PC-3 (cell line): ENCODE data around the gene SPG7. TPM values are rescaled to one million over a fixed set of nuclear protein-coding genes. Genes with fewer than 3 reads are reported as not detected.
"Not testable (repeated sequence)": the region's sequence is repeated elsewhere in the genome, so short reads cannot be mapped to it uniquely, and the experiment has no call there.

Experiments used
- ATAC-seq: fragments of 200-7000 bp; cut with Tn5 transposase; 2 replicates; pipeline ENCODE4 v1.9.1; 2020; ENCODE audit warnings: mild to moderate bottlenecking, moderate library complexity
- BruUV-seq: library from RNA; stranded (reverse); fragments of 400-500 nt; replicated peaks from 2 replicates; lab custom pipeline; 2021; lab: Mats Ljungman, UMichigan
- CTCF ChIA-PET: fragments of 300-600 bp; sonication (Branson Sonifier 250); formaldehyde crosslinking; loops from one replicate; lab custom pipeline; 2022; ENCODE audit warnings: antibody characterized with exemption; lab: Charles Lee
- POLR2A ChIA-PET: fragments of 300-600 bp; sonication (Branson Sonifier 250); formaldehyde crosslinking; loops from one replicate; lab custom pipeline; 2022; ENCODE audit warnings: antibody characterized with exemption; ENCODE audit not compliant: unreplicated experiment; lab: Charles Lee
- DNase-seq: peaks from one replicate; pipeline ENCODE4 v3.0.0-alpha.2; 2015
- H2AFZ ChIP-seq: fragments of 300-600 bp; sonication (generic); 2 replicates; pipeline ENCODE4 v1.6.0; 2016; ENCODE audit warnings: antibody characterized with exemption, low read length
- H3F3A ChIP-seq: fragments of 300-600 bp; sonication (generic); one replicate; pipeline ENCODE4 v1.6.0; 2017; ENCODE audit warnings: antibody characterized with exemption, low read length, control low read depth, mild to moderate bottlenecking; ENCODE audit not compliant: unreplicated experiment
- H3K27ac ChIP-seq: fragments of 300-600 bp; sonication (generic); 2 replicates; pipeline ENCODE4 v1.5.1; 2016; ENCODE audit warnings: mild to moderate bottlenecking, low read length
- H3K27me3 ChIP-seq: fragments of 300-600 bp; sonication (generic); 2 replicates; pipeline ENCODE4 v1.6.1; 2016; ENCODE audit warnings: low read length, mixed read lengths
- H3K36me3 ChIP-seq: fragments of 300-600 bp; sonication (generic); 2 replicates; pipeline ENCODE4 v1.6.1; 2016; ENCODE audit warnings: low read depth, mixed run types, low read length, mixed read lengths
- H3K4me1 ChIP-seq: fragments of 300-600 bp; sonication (generic); 2 replicates; pipeline ENCODE4 v1.5.1; 2016; ENCODE audit warnings: low read length; ENCODE audit not compliant: insufficient read depth
- H3K4me2 ChIP-seq: fragments of 300-600 bp; sonication (generic); 2 replicates; pipeline ENCODE4 v1.6.0; 2016; ENCODE audit warnings: low read length
- H3K4me3 ChIP-seq: fragments of 300-600 bp; sonication (generic); 2 replicates; pipeline ENCODE4 v1.5.1; 2016; ENCODE audit warnings: mild to moderate bottlenecking, low read length, mixed read lengths
- H3K79me2 ChIP-seq: fragments of 300-600 bp; sonication (generic); 2 replicates; pipeline ENCODE4 v1.6.1; 2017; ENCODE audit warnings: low read length, mixed read lengths
- H3K9ac ChIP-seq: fragments of 300-600 bp; sonication (generic); 2 replicates; pipeline ENCODE4 v1.6.0; 2016; ENCODE audit warnings: mild to moderate bottlenecking, low read length
- H3K9me2 ChIP-seq: fragments of 300-600 bp; sonication (generic); replicated peaks from 2 replicates; pipeline ENCODE4 v1.6.1; 2016; ENCODE audit warnings: mixed run types, low read length, mixed read lengths
- H3K9me3 ChIP-seq: fragments of 300-600 bp; sonication (generic); 2 replicates; pipeline ENCODE4 v1.6.1; 2016; ENCODE audit warnings: low read length, mixed read lengths
- H4K20me1 ChIP-seq: fragments of 300-600 bp; sonication (generic); 2 replicates; pipeline ENCODE4 v1.6.1; 2016; ENCODE audit warnings: low read length, mixed read lengths
- EZH2 ChIP-seq: fragments of 300-600 bp; sonication (generic); IDR thresholded peaks from one replicate; pipeline ENCODE4 v1.6.1; 2017; ENCODE audit warnings: antibody characterized with exemption, mild to moderate bottlenecking, low read length; ENCODE audit not compliant: unreplicated experiment
- EZH2phosphoT487 ChIP-seq: fragments of 300-600 bp; sonication (generic); IDR thresholded peaks from 2 replicates; pipeline ENCODE4 v1.6.1; 2018; ENCODE audit warnings: mild to moderate bottlenecking, antibody characterized with exemption, low read length, borderline replicate concordance
- intact Hi-C: fragments of 100-400 bp; cut with micrococcal nuclease; formaldehyde crosslinking; loops from 2 replicates; pipeline ENCODE4 v1.9.0; 2023
- total RNA-seq: library from RNA; depleted of rRNA; stranded (reverse); fragments of >200 nt; gene quantifications from 2 replicates; pipeline ENCODE4 v1.2.3, GENCODE V29; 2014
- TF ChIP-seq, protein P1 (sequence below): fragments of 300-600 bp; sonication (generic); conservative IDR thresholded peaks from 2 replicates; pipeline ENCODE4 v1.5.1; 2017; ENCODE audit warnings: antibody characterized with exemption, low read depth, mild to moderate bottlenecking, low read length

The SPG7 gene
- total RNA-seq, 1 experiment from 2014 or later, result 106 TPM

DNA sequence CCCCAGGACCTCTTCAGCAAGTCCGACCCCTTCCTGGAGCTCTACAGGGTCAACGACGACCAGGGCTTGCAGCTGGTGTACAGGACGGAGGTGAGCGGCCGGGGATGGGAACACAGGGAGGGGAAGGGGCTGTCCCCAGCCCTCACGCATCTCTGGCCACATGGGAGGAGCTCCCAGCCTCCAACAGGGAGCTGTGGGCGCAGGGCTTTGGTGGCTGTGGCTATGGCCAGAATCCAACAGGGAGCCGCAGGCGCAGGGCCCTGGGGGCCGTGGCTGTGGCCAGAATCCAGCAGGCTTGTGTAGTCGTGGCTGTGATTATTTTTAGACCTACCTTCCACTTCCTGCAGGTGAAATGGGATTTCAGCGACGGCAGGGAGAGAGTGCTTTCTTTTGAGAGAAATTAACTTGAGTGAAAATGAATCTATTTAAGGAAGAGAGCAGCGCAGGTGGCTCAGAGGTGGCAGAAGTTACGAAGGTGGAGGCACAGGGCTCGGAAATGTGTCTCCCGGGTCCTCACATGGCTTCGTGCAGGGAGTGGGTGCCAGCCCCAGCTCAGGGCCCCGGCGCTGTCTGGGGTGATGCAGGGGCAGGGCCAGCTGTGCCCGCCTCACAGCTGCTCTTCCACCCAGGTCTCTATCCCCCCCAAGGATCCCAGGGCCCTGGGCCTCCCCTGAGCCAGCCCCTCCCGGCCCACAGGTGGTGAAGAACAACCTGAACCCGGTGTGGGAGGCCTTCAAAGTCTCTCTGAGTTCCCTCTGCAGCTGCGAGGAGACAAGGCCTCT is 76.8 kb downstream of the SPG7 start:
- peaks cover 19% of the 10 kb centered on the region for H3K4me1 ChIP-seq
- H3K9me3 ChIP-seq, result no peaks in the 10 kb centered on the region
- H2AFZ ChIP-seq, result no peak overlapping the region
- ChIA-PET POLR2A (no interaction called here), CTCF (no interaction called here)
- no peak overlapping the region for H3K4me2 ChIP-seq
- H4K20me1 ChIP-seq, result no peaks in the 10 kb centered on the region
- H3K79me2 ChIP-seq, result no peaks in the 10 kb centered on the region
- TF ChIP-seq, protein P1, sequence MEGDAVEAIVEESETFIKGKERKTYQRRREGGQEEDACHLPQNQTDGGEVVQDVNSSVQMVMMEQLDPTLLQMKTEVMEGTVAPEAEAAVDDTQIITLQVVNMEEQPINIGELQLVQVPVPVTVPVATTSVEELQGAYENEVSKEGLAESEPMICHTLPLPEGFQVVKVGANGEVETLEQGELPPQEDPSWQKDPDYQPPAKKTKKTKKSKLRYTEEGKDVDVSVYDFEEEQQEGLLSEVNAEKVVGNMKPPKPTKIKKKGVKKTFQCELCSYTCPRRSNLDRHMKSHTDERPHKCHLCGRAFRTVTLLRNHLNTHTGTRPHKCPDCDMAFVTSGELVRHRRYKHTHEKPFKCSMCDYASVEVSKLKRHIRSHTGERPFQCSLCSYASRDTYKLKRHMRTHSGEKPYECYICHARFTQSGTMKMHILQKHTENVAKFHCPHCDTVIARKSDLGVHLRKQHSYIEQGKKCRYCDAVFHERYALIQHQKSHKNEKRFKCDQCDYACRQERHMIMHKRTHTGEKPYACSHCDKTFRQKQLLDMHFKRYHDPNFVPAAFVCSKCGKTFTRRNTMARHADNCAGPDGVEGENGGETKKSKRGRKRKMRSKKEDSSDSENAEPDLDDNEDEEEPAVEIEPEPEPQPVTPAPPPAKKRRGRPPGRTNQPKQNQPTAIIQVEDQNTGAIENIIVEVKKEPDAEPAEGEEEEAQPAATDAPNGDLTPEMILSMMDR, result no peak
- TF ChIP-seq EZH2 (no peak), EZH2phosphoT487 (no peak)
- H3F3A ChIP-seq, result peaks cover 6% of the 10 kb centered on the region
- peaks cover 7% of the 10 kb centered on the region for H3K36me3 ChIP-seq
- ATAC-seq (no peak), DNase-seq (no peak)
- H3K27ac ChIP-seq, result no peak overlapping the region
- H3K4me3 ChIP-seq, result no peak overlapping the region
- no TSS peak for BruUV-seq
- no peaks in the 10 kb centered on the region for H3K27me3 ChIP-seq
- no peak overlapping the region for H3K9ac ChIP-seq
- no peaks in the 10 kb centered on the region for H3K9me2 ChIP-seq
- intact Hi-C loops, result no loop called here

DNA sequence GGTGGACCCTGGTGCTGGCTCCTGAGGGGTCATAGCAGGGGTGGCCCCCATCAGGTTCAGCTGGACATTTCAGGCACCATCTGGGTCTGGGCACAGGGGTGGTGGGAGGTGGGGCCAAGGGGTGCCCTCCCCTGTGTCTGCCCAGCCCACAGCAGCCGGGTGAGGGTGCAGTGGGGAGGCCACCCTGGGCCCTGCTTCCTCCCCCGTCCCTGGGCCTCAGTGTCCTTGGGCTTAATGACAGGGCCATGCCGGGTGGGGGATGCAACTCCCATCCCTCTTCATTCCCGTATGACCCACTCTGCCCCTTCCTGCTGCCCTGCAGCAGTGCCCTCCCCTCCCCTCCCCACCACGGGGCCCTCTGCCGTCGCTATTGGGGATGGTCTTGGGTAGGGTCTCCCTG is 78.0 kb downstream of the SPG7 start:
- intact Hi-C loops, result no loop called here
- Histone ChIP-seq H3K36me3 (peaks cover 5% of the 10 kb centered on the region), H3K9me3 (no peaks in the 10 kb centered on the region), H3K9me2 (no peaks in the 10 kb centered on the region), H2AFZ (no peak overlapping the region), H4K20me1 (no peaks in the 10 kb centered on the region), H3K27me3 (no peaks in the 10 kb centered on the region), H3K4me1 (peaks cover 15% of the 10 kb centered on the region), H3K79me2 (no peaks in the 10 kb centered on the region), H3K27ac (no peak overlapping the region), H3F3A (no peaks in the 10 kb centered on the region), H3K4me3 (no peak overlapping the region), H3K9ac (no peak overlapping the region), H3K4me2 (no peak overlapping the region)
- TF ChIP-seq, protein P1, result no peak
- TF ChIP-seq EZH2phosphoT487 (no peak), EZH2 (no peak)
- DNase-seq (no peak), ATAC-seq (no peak)
- POLR2A ChIA-PET, result no interaction called here
- CTCF ChIA-PET, result no interaction called here
- BruUV-seq, result no TSS peak

DNA sequence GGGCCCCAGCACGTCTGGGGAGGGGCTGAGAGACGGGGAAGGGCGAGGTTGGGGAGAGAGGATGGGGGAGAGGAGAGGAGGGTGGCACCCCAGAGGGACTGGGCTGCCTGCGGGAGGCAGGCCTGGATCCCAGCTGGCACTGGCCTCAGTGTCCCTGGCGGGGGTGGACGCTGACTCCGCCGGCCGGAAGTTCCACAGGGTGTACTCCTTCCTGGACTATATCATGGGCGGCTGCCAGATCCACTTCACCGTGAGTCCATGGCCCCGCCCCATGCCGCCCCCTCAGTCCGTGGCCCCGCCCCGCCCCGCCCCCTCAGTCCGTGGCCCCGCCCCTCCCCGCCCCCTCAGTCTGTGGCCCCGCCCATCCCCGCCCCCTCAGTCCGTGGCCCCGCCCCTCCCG is 78.7 kb downstream of the SPG7 start:
- Histone ChIP-seq H3K79me2 (no peaks in the 10 kb centered on the region), H3K4me2 (no peak overlapping the region), H3K27ac (no peak overlapping the region), H3K4me3 (no peak overlapping the region), H3K9me3 (no peaks in the 10 kb centered on the region), H2AFZ (no peak overlapping the region), H3F3A (no peaks in the 10 kb centered on the region), H3K9ac (no peak overlapping the region), H3K9me2 (no peaks in the 10 kb centered on the region), H3K27me3 (no peaks in the 10 kb centered on the region), H3K36me3 (peaks cover 5% of the 10 kb centered on the region), H3K4me1 (peaks cover 9% of the 10 kb centered on the region), H4K20me1 (no peaks in the 10 kb centered on the region)
- TF ChIP-seq EZH2 (no peak), EZH2phosphoT487 (no peak)
- TF ChIP-seq, protein P1, result no peak
- no TSS peak for BruUV-seq
- CTCF ChIA-PET, result no interaction called here
- POLR2A ChIA-PET, result no interaction called here
- intact Hi-C loops, result no loop called here
- ATAC-seq (no peak), DNase-seq (no peak)

DNA sequence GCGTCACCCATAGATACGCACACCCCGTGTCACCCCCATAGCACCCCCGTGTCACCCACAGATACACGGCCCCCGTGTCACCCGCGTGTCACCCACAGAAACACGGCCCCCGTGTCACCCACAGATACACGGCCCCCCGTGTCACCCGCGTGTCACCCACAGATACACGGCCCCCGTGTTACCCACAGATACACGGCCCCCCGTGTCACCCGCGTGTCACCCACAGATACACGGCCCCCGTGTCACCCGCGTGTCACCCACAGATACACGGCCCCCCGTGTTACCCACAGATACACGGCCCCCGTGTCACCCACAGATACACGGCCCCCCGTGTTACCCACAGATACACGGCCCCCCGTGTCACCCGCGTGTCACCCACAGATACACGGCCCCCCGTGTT is 79.5 kb downstream of the SPG7 start:
- BruUV-seq, H2AFZ ChIP-seq, CTCF ChIA-PET, H3K9me2 ChIP-seq, H3K9me3 ChIP-seq, H3K9ac ChIP-seq, H3K27me3 ChIP-seq, H3K4me3 ChIP-seq, ATAC-seq, H3K79me2 ChIP-seq, H3K4me1 ChIP-seq, DNase-seq, POLR2A ChIA-PET, intact Hi-C loops, H4K20me1 ChIP-seq, H3K4me2 ChIP-seq, H3K36me3 ChIP-seq, H3K27ac ChIP-seq, H3F3A ChIP-seq: not testable (repeated sequence)
